ENCODE measurements around the gene AP4B1. TPM values are rescaled to one million over a fixed set of nuclear protein-coding genes. Genes with fewer than 3 reads are reported as not detected.
"Not testable (repeated sequence)": the region's sequence is repeated elsewhere in the genome, so short reads cannot be mapped to it uniquely, and the experiment has no call there.

AP4B1 gene
- total RNA-seq, result 10 to 100 TPM in 1 of 2 donors, 1 to 10 TPM in 1; 5.0 to 14.8 TPM

DNA sequence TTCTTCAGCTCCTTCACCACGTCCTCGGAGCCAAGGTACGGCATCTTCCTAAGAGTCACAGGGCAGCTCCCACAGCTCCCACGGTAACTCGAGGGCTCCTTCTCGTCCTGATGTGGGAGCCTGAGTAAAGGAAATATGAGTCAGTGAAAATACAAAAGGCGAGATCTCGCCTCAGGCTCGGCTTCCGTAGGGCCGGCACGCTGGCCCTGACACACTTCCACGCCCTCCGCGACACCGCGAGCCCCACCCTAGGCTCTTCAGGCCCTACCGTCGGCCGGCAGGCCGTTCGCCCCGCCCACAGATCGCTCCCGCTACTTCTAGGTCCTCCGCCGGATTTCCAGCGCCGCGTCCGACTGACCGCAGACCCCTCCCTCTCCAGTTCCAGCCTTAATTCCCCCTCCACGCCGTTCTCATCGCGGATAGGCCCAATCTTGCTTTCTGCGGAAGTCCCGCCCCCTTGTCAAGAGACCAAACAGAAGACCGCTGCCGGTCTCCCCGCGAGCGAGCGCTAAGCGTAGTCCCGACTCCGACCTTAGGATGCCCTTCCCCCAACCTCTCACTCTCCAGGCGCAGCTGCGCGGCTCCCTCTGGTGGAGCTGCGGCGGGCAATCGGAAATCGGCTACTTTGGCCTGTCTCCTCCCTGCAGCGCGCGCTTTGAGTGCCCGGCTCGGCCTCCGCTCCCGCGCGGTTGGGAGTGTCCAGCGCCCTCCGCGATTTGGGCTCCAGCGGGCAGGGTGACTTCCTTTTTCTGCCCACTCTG is at the start of gene AP4B1, which contains the start of gene DCLRE1B:
AP4B1 (minus strand) TSS at position 126 of the 761 bp plus-strand sequence; CDS start at position 44, 82 bp downstream.
DCLRE1B (plus strand) TSS at position 653 of the 761 bp plus-strand sequence. CDS start 261 bp downstream, outside the sequence.
- DNase-seq (ENCODE audit: low spot score), result peak; percentile 98
- Histone ChIP-seq H3K27me3 (replicated peaks; ENCODE audit: insufficient read depth) (no peaks in the 10 kb centered on the region), H3K9me3 (no peaks in the 10 kb centered on the region), H3K4me3 (peak within 1 kb of the TSS; percentile 48 to 55), H3K4me1 (replicated peaks) (no peaks in the 10 kb centered on the region), H3K36me3 (no peaks in the 10 kb centered on the region), H3K27ac (peak within 1 kb of the TSS; percentile 86)
- WGBS, result under 1% methylated on average over 67 of the region's 67 CpGs
- peak; percentile 96 for TF ChIP-seq POLR2AphosphoS5 (IDR thresholded peaks at IDR 0.05)
- TF ChIP-seq POLR2A (IDR thresholded peaks at IDR 0.05), result peak; percentile 50
- peak; percentile 62 to 93 (median 86) for TF ChIP-seq CTCF (IDR thresholded peaks at IDR 0.05)
- intact Hi-C loops (cut with DNase I), result loop anchor here (1.0 to 10.0 kb wide), 3 partner anchors 24 to 760 kb away; partner anchors contain the start of gene HIPK1

DNA sequence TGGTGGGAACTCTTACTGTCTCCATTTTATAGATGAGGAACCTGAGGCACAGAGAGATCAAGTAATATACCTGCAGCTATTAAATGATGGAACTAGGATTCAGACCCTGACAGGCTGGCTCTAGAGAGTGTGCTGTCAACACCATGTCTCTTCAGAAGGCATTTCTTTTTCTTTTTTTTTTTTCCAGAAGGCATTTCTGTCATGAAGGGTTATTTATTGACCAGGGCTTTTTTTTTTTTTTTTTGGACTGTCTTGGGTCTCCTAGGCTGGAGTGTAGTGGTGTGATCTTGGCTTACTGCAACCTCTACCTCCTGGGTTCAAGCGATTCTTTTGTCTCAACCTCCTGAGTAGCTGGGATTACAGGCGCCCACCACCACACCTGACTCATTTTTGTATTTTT is 47.1 kb upstream of the AP4B1 start:
- 100% methylated on average over 2 of the region's 2 CpGs for WGBS
- TF ChIP-seq POLR2AphosphoS5 (IDR thresholded peaks at IDR 0.05) (no peak), POLR2A (IDR thresholded peaks at IDR 0.05) (no peak), CTCF (IDR thresholded peaks at IDR 0.05) (no peak)
- intact Hi-C loops (cut with DNase I), result no loop called here
- Histone ChIP-seq H3K4me1 (replicated peaks) (peaks cover 2% of the 10 kb centered on the region), H3K36me3 (no peaks in the 10 kb centered on the region), H3K27me3 (replicated peaks; ENCODE audit: insufficient read depth) (no peaks in the 10 kb centered on the region), H3K27ac (no peak overlapping the region), H3K4me3 (no peak overlapping the region), H3K9me3 (no peaks in the 10 kb centered on the region)
- DNase-seq (ENCODE audit: low spot score), result no peak

DNA sequence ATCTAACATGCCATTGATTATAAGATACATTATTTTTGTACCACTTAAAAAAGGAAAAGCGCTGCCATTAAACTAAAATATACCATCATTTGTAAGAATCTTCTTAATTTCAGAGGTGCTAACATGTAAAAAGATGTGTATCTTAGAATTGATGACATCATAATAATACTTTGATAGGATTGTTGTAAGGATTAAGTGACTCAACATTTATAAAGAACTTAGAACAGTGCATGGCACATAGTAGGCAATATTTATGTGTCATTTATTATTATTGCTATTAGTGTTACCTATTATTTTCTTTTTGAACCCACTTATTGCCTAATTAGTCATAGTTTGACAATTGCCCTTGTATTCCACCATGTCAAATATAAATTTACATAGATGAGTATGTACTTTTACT is 46.3 kb upstream of the AP4B1 start:
- no peaks in the 10 kb centered on the region for H3K9me3 ChIP-seq
- H3K27me3 ChIP-seq (replicated peaks; ENCODE audit: insufficient read depth), result no peaks in the 10 kb centered on the region
- TF ChIP-seq POLR2A (IDR thresholded peaks at IDR 0.05) (no peak), CTCF (IDR thresholded peaks at IDR 0.05) (no peak), POLR2AphosphoS5 (IDR thresholded peaks at IDR 0.05) (no peak)
- H3K4me3 ChIP-seq, result no peak overlapping the region
- WGBS, result 100% methylated on average over 1 of the region's 1 CpG
- no peaks in the 10 kb centered on the region for H3K36me3 ChIP-seq
- peaks cover 3% of the 10 kb centered on the region for H3K4me1 ChIP-seq (replicated peaks)
- no peak for DNase-seq (ENCODE audit: low spot score)
- intact Hi-C loops (cut with DNase I), result no loop called here
- no peak overlapping the region for H3K27ac ChIP-seq

DNA sequence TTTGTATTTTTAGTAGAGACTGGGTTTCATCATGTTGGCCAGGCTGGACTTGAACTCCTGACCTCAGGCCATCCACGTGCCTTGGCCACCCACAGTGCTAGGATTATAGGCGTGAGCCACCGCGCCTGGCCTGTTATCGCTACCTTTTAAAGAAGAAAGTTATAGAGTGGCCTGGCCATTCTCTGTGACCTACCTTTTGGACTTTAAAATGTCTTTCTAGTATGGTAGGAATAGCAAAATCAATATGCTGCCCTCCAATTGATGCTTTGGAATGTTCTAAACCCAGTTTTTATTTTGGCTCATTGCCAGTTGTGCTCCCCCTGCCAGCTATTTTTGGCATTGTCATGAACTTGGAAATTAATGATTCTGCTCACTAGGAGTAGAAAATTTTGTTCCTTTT is 44.4 kb upstream of the AP4B1 start:
- Histone ChIP-seq H3K27ac (no peak overlapping the region), H3K27me3 (replicated peaks; ENCODE audit: insufficient read depth) (no peaks in the 10 kb centered on the region), H3K4me1 (replicated peaks) (peaks cover 3% of the 10 kb centered on the region), H3K36me3 (no peaks in the 10 kb centered on the region), H3K4me3 (no peak overlapping the region), H3K9me3 (no peaks in the 10 kb centered on the region)
- 81% methylated on average over 5 of the region's 5 CpGs for WGBS
- intact Hi-C loops (cut with DNase I), result no loop called here
- no peak for DNase-seq (ENCODE audit: low spot score)
- TF ChIP-seq CTCF (IDR thresholded peaks at IDR 0.05) (peak in 1 of 4 experiments; percentile 23), POLR2A (IDR thresholded peaks at IDR 0.05) (no peak), POLR2AphosphoS5 (IDR thresholded peaks at IDR 0.05) (no peak)

- intact Hi-C loops (cut with DNase I); DNase-seq (ENCODE audit: low spot score); H3K4me1 ChIP-seq (replicated peaks); H3K36me3 ChIP-seq; H3K27me3 ChIP-seq (replicated peaks; ENCODE audit: insufficient read depth); H3K9me3 ChIP-seq; H3K4me3 ChIP-seq; H3K27ac ChIP-seq: not testable (repeated sequence)
- WGBS, result 56% methylated on average over 4 of the region's 4 CpGs
Measured at GRCh38 chr1:113948151-113948550, 43.6 kb upstream of the AP4B1 start.
